Measurements from ENCODE around the gene TSLP. TPM values are rescaled to one million over a fixed set of nuclear protein-coding genes. Genes with fewer than 3 reads are reported as not detected.

TSLP gene
- total RNA-seq, 1 experiment from 2014 or later = not detected

DNA sequence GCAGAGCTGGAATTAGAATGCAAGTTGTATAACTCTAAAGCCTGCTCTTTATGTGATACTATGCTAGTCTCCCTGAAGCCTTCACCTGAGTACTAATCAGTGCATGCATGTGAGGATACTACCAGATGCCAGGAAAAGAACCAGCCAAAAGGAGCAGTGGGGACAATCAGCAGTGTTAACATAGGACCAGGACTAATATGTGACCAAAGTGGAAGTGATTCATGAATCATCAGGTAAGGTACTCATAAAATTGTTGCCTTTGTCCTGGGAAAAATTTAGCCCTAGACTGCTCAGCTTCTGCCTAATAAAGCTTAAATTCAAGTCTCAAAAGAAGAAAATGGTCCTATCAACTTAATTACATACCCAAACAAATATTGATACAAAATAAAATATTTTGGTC, 13.4 kb upstream of the TSLP start:
- Histone ChIP-seq H3K27ac (ENCODE audit: low read length) (no peak overlapping the region), H3K4me3 (ENCODE audit: low read depth in 2 of 2, low read length in 2 of 2) (no peak overlapping the region), H3K36me3 (ENCODE audit: control insufficient read depth, insufficient read depth, low read length) (no peaks in the 10 kb centered on the region), H3K27me3 (ENCODE audit: control insufficient read depth, insufficient read depth, low read length) (no peaks in the 10 kb centered on the region), H3K9me3 (ENCODE audit: control insufficient read depth, insufficient read depth, low read depth, low read length) (no peaks in the 10 kb centered on the region), H3K4me1 (ENCODE audit: control insufficient read depth, insufficient read depth, low read length) (no peaks in the 10 kb centered on the region)
- POLR2A ChIA-PET = no interaction called here
- CTCF ChIA-PET = no interaction called here
- TF ChIP-seq, protein P1, sequence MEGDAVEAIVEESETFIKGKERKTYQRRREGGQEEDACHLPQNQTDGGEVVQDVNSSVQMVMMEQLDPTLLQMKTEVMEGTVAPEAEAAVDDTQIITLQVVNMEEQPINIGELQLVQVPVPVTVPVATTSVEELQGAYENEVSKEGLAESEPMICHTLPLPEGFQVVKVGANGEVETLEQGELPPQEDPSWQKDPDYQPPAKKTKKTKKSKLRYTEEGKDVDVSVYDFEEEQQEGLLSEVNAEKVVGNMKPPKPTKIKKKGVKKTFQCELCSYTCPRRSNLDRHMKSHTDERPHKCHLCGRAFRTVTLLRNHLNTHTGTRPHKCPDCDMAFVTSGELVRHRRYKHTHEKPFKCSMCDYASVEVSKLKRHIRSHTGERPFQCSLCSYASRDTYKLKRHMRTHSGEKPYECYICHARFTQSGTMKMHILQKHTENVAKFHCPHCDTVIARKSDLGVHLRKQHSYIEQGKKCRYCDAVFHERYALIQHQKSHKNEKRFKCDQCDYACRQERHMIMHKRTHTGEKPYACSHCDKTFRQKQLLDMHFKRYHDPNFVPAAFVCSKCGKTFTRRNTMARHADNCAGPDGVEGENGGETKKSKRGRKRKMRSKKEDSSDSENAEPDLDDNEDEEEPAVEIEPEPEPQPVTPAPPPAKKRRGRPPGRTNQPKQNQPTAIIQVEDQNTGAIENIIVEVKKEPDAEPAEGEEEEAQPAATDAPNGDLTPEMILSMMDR (IDR thresholded peaks at IDR 0.05) = no peak
- no peak for TF ChIP-seq POLR2AphosphoS5 (IDR thresholded peaks at IDR 0.05; ENCODE audit: low read depth, low read length)
- TF ChIP-seq, protein P2, sequence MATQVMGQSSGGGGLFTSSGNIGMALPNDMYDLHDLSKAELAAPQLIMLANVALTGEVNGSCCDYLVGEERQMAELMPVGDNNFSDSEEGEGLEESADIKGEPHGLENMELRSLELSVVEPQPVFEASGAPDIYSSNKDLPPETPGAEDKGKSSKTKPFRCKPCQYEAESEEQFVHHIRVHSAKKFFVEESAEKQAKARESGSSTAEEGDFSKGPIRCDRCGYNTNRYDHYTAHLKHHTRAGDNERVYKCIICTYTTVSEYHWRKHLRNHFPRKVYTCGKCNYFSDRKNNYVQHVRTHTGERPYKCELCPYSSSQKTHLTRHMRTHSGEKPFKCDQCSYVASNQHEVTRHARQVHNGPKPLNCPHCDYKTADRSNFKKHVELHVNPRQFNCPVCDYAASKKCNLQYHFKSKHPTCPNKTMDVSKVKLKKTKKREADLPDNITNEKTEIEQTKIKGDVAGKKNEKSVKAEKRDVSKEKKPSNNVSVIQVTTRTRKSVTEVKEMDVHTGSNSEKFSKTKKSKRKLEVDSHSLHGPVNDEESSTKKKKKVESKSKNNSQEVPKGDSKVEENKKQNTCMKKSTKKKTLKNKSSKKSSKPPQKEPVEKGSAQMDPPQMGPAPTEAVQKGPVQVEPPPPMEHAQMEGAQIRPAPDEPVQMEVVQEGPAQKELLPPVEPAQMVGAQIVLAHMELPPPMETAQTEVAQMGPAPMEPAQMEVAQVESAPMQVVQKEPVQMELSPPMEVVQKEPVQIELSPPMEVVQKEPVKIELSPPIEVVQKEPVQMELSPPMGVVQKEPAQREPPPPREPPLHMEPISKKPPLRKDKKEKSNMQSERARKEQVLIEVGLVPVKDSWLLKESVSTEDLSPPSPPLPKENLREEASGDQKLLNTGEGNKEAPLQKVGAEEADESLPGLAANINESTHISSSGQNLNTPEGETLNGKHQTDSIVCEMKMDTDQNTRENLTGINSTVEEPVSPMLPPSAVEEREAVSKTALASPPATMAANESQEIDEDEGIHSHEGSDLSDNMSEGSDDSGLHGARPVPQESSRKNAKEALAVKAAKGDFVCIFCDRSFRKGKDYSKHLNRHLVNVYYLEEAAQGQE (IDR thresholded peaks at IDR 0.05; ENCODE audit: insufficient read depth in 1 of 2, low read depth in 2 of 2, low read length in 1 of 2) = no peak
- TF ChIP-seq TCF7L2 (IDR thresholded peaks at IDR 0.05; ENCODE audit: low read depth, low read length) = no peak
- TF ChIP-seq SIN3A (IDR thresholded peaks at IDR 0.05; ENCODE audit: borderline replicate concordance, insufficient read depth, low read depth, low read length) = no peak
- no TSS peak for BruUV-seq (replicated peaks)
- intact Hi-C loops (cut with micrococcal nuclease; ENCODE audit: unreplicated experiment) (no loop called here), in situ Hi-C loops (cut with HindIII; ENCODE audit: low pct_unique_long_range_greater_than_20kb, low sequenced_read_pairs) (no loop called here)
- DNase-seq (ENCODE audit: low read depth, low spot score) (no peak), ATAC-seq (no peak)

DNA sequence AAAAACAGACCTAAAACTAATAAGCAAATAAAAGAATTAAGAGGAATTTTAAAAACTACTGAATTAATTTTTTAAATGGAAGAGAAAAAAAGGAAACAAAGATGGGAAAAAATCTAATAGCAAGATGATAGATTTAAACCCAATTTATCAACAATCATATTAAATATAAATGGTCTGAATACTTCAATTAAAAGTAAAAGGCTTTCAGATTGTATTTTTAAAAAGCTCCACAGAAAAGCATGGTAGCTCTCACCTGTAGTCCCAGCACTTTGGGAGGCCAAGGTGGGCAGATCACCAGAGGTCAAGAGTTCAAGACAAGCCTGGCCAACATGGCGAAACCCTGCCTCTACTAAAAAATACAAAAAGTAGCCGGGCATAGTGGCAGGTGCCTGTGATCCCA, 11.3 kb upstream of the TSLP start:
- Histone ChIP-seq H3K27me3 (ENCODE audit: control insufficient read depth, insufficient read depth, low read length) (no peaks in the 10 kb centered on the region), H3K27ac (ENCODE audit: low read length) (no peak overlapping the region), H3K4me3 (ENCODE audit: low read depth in 2 of 2, low read length in 2 of 2) (no peak overlapping the region), H3K36me3 (ENCODE audit: control insufficient read depth, insufficient read depth, low read length) (no peaks in the 10 kb centered on the region), H3K9me3 (ENCODE audit: control insufficient read depth, insufficient read depth, low read depth, low read length) (no peaks in the 10 kb centered on the region), H3K4me1 (ENCODE audit: control insufficient read depth, insufficient read depth, low read length) (no peaks in the 10 kb centered on the region)
- ATAC-seq = no peak
- intact Hi-C loops (cut with micrococcal nuclease; ENCODE audit: unreplicated experiment) (loop anchor here (5.0 kb wide), 1 partner anchor 303 kb away; no protein-coding TSS in a partner anchor), in situ Hi-C loops (cut with HindIII; ENCODE audit: low pct_unique_long_range_greater_than_20kb, low sequenced_read_pairs) (no loop called here)
- no TSS peak for BruUV-seq (replicated peaks)
- ChIA-PET POLR2A (no interaction called here), CTCF (no interaction called here)
- TF ChIP-seq TCF7L2 (IDR thresholded peaks at IDR 0.05; ENCODE audit: low read depth, low read length) (no peak), SIN3A (IDR thresholded peaks at IDR 0.05; ENCODE audit: borderline replicate concordance, insufficient read depth, low read depth, low read length) (no peak)
- TF ChIP-seq, protein P2 (IDR thresholded peaks at IDR 0.05; ENCODE audit: insufficient read depth in 1 of 2, low read depth in 2 of 2, low read length in 1 of 2) = no peak
- TF ChIP-seq, protein P1 (IDR thresholded peaks at IDR 0.05) = no peak
- DNase-seq (ENCODE audit: low read depth, low spot score) = no peak

All from Panc1 (cell line).